ENCODE data around the gene MAGEF1.

- no peak for TF ChIP-seq CTCF (IDR thresholded peaks at IDR 0.05)
- TF ChIP-seq POLR2A (IDR thresholded peaks at IDR 0.05) = no peak
Observed at GRCh38 chr3:184662187-184662586, 49.7 kb downstream of the MAGEF1 start.

Data from Peyer's patch (tissue), 4 donors.